ENCODE results near the gene TMEM19.

Gene TMEM19

DNA sequence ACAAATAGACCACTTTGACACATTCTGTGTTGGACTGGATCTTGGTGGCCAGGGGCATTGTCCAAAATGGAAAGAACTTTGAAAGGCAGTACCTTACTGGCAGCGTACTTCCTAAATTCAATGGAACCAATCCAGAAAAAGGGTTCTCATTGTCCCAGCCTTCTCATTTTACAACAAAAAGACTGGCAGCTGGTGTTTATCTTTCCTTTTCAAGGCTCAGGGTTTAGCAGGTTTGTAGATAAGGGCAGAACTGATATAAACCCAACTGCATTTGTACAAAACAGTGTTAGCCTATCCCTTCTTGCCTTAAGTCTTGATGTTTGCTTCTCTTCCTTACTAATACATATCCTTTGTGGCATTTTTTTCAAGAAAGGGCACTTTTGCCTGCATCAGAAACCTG, 14.1 kb upstream of the TMEM19 start:
- Histone ChIP-seq H3K4me3 (ENCODE audit: low read length) (no peak overlapping the region), H3K27me3 (ENCODE audit: control insufficient read depth, low read length) (no peaks in the 10 kb centered on the region), H3K36me3 (ENCODE audit: control insufficient read depth, low read length) (peaks cover 8% of the 10 kb centered on the region), H3K27ac (ENCODE audit: low read depth, low read length) (no peak overlapping the region), H3K79me2 (ENCODE audit: control insufficient read depth, low read length) (peaks cover 7% of the 10 kb centered on the region), H3K4me1 (ENCODE audit: control insufficient read depth, low read length) (peaks cover 8% of the 10 kb centered on the region), H3K9me3 (ENCODE audit: control insufficient read depth, insufficient read depth, low read length) (no peaks in the 10 kb centered on the region), H4K20me1 (ENCODE audit: control insufficient read depth, insufficient read depth, low read depth, low read length) (no peaks in the 10 kb centered on the region), H3K9me2 (replicated peaks; ENCODE audit: control insufficient read depth, low read length) (no peaks in the 10 kb centered on the region), H3K4me2 (ENCODE audit: low read length) (no peak overlapping the region), H3F3A (ENCODE audit: control insufficient read depth, insufficient read depth) (no peaks in the 10 kb centered on the region; the same call in 1 of the 2 replicates)
- TF ChIP-seq EZH2phosphoT487 (IDR thresholded peaks at IDR 0.05; ENCODE audit: borderline replicate concordance, low read length) (no peak), CTCF (IDR thresholded peaks at IDR 0.05; ENCODE audit: low read depth, low read length, poor library complexity, severe bottlenecking) (no peak)

DNA sequence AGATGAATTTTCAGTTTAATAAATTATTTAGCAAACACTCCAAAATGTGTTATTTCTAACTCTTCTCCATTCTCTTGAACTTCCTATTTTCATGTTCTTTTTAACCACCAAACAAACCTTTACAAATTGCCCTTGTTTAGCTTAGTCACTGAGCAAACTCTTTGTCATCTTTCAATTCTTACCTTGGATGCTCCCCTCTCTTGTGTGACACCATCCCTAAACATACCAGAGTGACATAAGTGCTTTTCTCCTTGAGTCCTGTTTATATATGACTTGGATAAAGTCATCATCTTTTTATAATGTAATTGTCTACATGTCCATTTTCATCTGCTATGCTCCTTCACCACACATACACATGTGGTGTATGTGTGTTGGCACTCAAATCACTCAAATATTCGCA, 3.4 kb upstream of the TMEM19 start:
- H3K27me3 ChIP-seq (ENCODE audit: control insufficient read depth, low read length), result no peaks in the 10 kb centered on the region
- H3K79me2 ChIP-seq (ENCODE audit: control insufficient read depth, low read length), result peaks cover 12% of the 10 kb centered on the region
- no peak overlapping the region for H3K4me3 ChIP-seq (ENCODE audit: low read length)
- H3K4me2 ChIP-seq (ENCODE audit: low read length), result no peak overlapping the region
- no peak for TF ChIP-seq EZH2phosphoT487 (IDR thresholded peaks at IDR 0.05; ENCODE audit: borderline replicate concordance, low read length)
- TF ChIP-seq CTCF (IDR thresholded peaks at IDR 0.05; ENCODE audit: low read depth, low read length, poor library complexity, severe bottlenecking), result no peak
- H3K9me2 ChIP-seq (replicated peaks; ENCODE audit: control insufficient read depth, low read length), result no peaks in the 10 kb centered on the region
- H3K27ac ChIP-seq (ENCODE audit: low read depth, low read length), result no peak overlapping the region
- H3K4me1 ChIP-seq (ENCODE audit: control insufficient read depth, low read length), result peaks cover 65% of the 10 kb centered on the region
- no peaks in the 10 kb centered on the region for H4K20me1 ChIP-seq (ENCODE audit: control insufficient read depth, insufficient read depth, low read depth, low read length)
- H3F3A ChIP-seq (ENCODE audit: control insufficient read depth, insufficient read depth), result peaks cover 31% of the 10 kb centered on the region
- peaks cover under 1% of the 10 kb centered on the region; the same call in 1 of the 2 replicates for H3K36me3 ChIP-seq (ENCODE audit: control insufficient read depth, low read length)
- H3K9me3 ChIP-seq (ENCODE audit: control insufficient read depth, insufficient read depth, low read length), result no peaks in the 10 kb centered on the region

DNA sequence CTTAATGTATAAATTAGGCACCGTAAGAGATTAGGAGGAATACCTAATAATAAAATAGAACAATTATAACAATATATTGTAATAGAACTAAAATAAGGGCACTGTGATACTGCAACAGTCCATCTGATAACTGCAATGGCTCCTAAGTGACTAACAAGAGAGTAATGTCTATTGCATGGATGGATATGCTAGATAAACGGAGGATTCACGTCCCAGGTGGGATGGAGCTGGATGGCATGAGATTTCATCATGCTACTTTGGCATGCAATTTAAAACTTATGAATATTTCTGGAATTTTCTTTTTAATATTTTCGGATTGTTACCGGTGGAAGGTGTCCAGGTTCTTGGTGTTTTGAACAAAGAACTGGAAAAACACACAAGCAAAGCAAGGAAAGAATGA, 2.2 kb upstream of the TMEM19 start:
- no peak overlapping the region for H3K4me2 ChIP-seq (ENCODE audit: low read length)

More for the DNA sequence above, 2.2 kb upstream of the TMEM19 start:
- no peak for TF ChIP-seq CTCF (IDR thresholded peaks at IDR 0.05; ENCODE audit: low read depth, low read length, poor library complexity, severe bottlenecking)
- TF ChIP-seq EZH2phosphoT487 (IDR thresholded peaks at IDR 0.05; ENCODE audit: borderline replicate concordance, low read length), result no peak
- Histone ChIP-seq H3F3A (ENCODE audit: control insufficient read depth, insufficient read depth) (peaks cover 37% of the 10 kb centered on the region), H3K27me3 (ENCODE audit: control insufficient read depth, low read length) (no peaks in the 10 kb centered on the region), H4K20me1 (ENCODE audit: control insufficient read depth, insufficient read depth, low read depth, low read length) (no peaks in the 10 kb centered on the region), H3K79me2 (ENCODE audit: control insufficient read depth, low read length) (peaks cover 22% of the 10 kb centered on the region), H3K27ac (ENCODE audit: low read depth, low read length) (no peak overlapping the region), H3K9me3 (ENCODE audit: control insufficient read depth, insufficient read depth, low read length) (no peaks in the 10 kb centered on the region), H3K9me2 (replicated peaks; ENCODE audit: control insufficient read depth, low read length) (no peaks in the 10 kb centered on the region), H3K4me1 (ENCODE audit: control insufficient read depth, low read length) (peaks cover 62% of the 10 kb centered on the region), H3K4me3 (ENCODE audit: low read length) (no peak overlapping the region), H3K36me3 (ENCODE audit: control insufficient read depth, low read length) (peaks cover 4% of the 10 kb centered on the region; the same call in 1 of the 2 replicates)
